ENCODE results near the gene RNF39.
"Not testable (repeated sequence)": the region's sequence is repeated elsewhere in the genome, so short reads cannot be mapped to it uniquely, and the experiment has no call there.

Gene RNF39

GRCh38 chr6:30075094-30075789 is at the start of gene RNF39:
RNF39 (minus strand) TSS chr6:30075769; CDS start chr6:30075585, 184 bp downstream.
- TF ChIP-seq, protein P1, sequence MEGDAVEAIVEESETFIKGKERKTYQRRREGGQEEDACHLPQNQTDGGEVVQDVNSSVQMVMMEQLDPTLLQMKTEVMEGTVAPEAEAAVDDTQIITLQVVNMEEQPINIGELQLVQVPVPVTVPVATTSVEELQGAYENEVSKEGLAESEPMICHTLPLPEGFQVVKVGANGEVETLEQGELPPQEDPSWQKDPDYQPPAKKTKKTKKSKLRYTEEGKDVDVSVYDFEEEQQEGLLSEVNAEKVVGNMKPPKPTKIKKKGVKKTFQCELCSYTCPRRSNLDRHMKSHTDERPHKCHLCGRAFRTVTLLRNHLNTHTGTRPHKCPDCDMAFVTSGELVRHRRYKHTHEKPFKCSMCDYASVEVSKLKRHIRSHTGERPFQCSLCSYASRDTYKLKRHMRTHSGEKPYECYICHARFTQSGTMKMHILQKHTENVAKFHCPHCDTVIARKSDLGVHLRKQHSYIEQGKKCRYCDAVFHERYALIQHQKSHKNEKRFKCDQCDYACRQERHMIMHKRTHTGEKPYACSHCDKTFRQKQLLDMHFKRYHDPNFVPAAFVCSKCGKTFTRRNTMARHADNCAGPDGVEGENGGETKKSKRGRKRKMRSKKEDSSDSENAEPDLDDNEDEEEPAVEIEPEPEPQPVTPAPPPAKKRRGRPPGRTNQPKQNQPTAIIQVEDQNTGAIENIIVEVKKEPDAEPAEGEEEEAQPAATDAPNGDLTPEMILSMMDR (IDR thresholded peaks at IDR 0.05): no peak
- no peak for DNase-seq (ENCODE audit: low spot score)
- H3K27ac ChIP-seq: no peak within 1 kb of the TSS
- peak within 1 kb of the TSS; percentile 65 for H3K4me3 ChIP-seq

GRCh38 chr6:30122515-30122914 is 46.9 kb upstream of the RNF39 start:
- TF ChIP-seq, protein P1 (IDR thresholded peaks at IDR 0.05): no peak
- DNase-seq (ENCODE audit: low spot score): no peak
- Histone ChIP-seq H3K4me3 (no peak overlapping the region), H3K27ac (no peak overlapping the region)

GRCh38 chr6:30121446-30122366 is 46.1 kb upstream of the RNF39 start:
- H3K27ac ChIP-seq: no peak overlapping the region
- DNase-seq (ENCODE audit: low spot score): no peak
- TF ChIP-seq, protein P1 (IDR thresholded peaks at IDR 0.05): no peak
- H3K4me3 ChIP-seq: no peak overlapping the region

DNA sequence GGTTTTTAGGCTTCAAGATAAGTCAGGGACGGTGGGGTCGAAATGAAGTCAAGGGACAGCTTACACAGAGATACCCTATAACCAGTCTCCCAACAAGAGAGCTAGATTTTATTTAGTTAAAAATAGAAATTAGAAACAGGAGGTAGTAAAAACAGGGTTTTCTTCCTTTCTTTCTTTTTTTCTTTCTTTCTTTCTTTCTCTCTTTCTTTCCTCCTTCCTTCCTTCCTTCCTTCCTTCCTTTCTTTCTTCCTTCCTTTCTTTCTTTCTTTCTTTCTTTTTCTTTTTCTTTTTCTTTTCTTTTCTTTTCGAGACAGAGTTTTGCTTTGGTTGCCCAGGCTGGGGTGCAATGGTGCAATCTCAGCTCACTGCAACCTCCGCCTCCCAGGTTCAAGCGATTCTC is 43.1 kb upstream of the RNF39 start:
- not testable (repeated sequence) for H3K27ac ChIP-seq, H3K4me3 ChIP-seq

GRCh38 chr6:30116724-30117123 is 41.2 kb upstream of the RNF39 start:
- TF ChIP-seq, protein P1 (IDR thresholded peaks at IDR 0.05): no peak
- Histone ChIP-seq H3K4me3 (no peak overlapping the region), H3K27ac (no peak overlapping the region)
- DNase-seq (ENCODE audit: low spot score): no peak

More for the DNA sequence above, 43.1 kb upstream of the RNF39 start:
- DNase-seq (ENCODE audit: low spot score): not testable (repeated sequence)

DNA sequence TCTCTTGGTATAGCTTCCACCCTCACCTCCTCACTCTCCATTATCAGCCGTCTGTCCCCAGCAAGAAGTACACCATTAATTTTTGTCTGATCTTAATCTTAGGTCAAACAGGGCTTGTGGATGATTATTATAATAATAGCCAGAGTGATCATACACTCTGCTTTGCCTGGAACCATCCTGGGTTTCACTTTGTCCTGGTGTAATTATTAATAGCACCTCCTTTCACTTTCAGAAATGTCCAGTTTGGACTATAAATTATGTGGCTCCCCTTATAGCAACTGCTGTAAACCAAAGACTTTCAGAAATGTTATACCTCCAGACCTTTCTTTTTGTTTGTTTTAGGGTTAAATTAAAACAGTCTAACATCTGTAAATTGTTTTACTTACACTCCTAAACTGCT is 38.3 kb upstream of the RNF39 start:
- Histone ChIP-seq H3K27ac (no peak overlapping the region), H3K4me3 (no peak overlapping the region)
- no peak for DNase-seq (ENCODE audit: low spot score)
- TF ChIP-seq, protein P1 (IDR thresholded peaks at IDR 0.05): no peak

DNA sequence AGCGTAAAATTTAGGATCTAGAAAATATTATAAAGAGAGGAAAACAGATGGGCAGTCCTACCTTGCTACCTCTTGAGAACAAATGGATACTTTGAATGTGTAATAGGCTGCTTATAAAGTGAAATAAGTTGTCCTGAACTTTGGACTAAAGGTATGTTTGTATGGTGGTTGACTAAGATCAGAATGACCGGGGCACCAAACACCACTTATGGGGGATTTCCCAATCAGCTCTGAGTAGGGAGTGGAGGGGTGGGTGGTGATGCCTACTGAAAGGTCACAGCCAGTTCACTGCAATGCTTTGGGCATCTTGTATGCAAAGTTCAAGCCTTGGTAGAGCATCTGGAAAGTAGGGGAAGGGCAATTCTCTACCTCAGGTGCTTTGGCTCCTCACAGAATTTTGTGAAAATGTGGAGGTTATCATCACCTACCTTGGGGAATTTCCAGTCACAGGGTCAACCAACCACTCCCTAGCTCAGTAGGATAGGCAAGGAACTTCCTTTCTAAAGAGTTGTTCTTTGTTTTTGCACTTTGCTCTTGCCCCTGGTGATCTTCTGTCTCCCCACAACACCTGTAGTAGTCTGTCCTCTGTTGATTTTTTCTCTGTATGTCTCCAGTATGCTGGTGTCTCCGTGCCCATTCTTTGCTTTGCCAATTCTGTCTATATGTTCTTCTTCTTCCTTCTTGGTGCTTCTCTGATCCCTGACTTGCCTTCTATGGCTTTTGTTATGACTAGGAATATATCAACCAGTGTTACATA is 37.6 kb upstream of the RNF39 start, which contains the start of gene TRIM31:
Gene TRIM31 (minus strand): TSS at position 88 of the 757 bp plus-strand sequence. CDS start 285 bp downstream, outside the sequence.
- TF ChIP-seq, protein P1 (IDR thresholded peaks at IDR 0.05): no peak
- no peak within 1 kb of the TSS for H3K4me3 ChIP-seq
- no peak for DNase-seq (ENCODE audit: low spot score)

More for the DNA sequence above, 37.6 kb upstream of the RNF39 start, which contains the start of gene TRIM31:
- H3K27ac ChIP-seq: no peak within 1 kb of the TSS

All from coronary artery (tissue), 2 donors.